ENCODE results near the gene MYL4.

DNA sequence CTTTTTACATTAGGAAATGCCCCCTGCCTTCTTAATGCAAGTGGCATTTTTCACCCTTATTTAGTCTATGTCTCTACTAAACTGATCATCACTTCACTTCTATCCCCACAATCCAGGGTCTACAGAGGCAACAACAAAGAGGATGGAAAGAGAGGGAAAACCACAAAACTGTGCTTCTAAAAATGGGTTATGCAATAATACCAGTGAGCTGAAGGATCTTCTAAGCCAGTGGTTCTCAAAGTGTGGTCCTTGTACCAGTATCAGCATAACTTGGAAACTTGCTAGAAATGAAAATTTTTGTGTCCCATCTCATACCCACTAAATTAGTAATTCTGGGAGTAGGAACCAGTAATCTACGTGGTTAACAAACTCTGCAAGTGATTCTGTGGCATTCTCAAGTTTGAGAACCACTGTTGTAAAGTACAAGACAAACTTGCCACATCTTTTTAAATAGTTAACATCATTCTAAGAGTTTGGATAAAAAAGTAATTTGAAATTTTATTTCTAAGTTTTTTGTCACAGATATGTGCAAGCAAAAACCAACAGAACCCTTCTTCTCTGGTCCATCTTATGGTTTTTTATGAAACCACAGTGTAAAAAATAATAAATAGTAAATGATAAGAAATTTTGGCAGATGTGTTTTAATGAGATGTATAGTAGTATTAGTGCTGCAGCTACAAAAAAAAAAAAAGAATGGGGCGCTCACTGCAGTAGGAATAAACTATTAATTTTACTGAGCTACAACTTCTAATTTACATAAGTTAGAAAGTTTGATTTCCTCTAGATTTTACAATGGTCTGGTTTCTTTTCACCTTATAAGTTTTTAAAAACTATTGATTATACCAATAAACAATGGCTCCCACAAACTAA is 36.2 kb upstream of the MYL4 start:
- TF ChIP-seq POLR2A (IDR thresholded peaks at IDR 0.05; ENCODE audit: low read depth, low read length) (no peak), POLR2AphosphoS5 (IDR thresholded peaks at IDR 0.05; ENCODE audit: low read depth, low read length) (no peak)
